Hypothalamus (tissue), 51 donors: Measurements from ENCODE around the gene DPYD.

ENCODE experiments used
- DNase-seq, 51 donors: peaks; one replicate each; lab custom pipeline; 2025; lab: John Stamatoyannopoulos, UW

The DPYD gene

GRCh38 chr1:97334454-97334853 lies 586.4 kb downstream of the DPYD start:
- no peak for DNase-seq

- no peak for DNase-seq
Observed at GRCh38 chr1:97332716-97333115, 588.1 kb downstream of the DPYD start.

- no peak for DNase-seq
Observed at GRCh38 chr1:97331165-97331564, 589.7 kb downstream of the DPYD start.

- no peak for DNase-seq
Observed at GRCh38 chr1:97314685-97315084, 606.1 kb downstream of the DPYD start.

- DNase-seq, result no peak
Observed at GRCh38 chr1:97308131-97308530, 612.7 kb downstream of the DPYD start.

- DNase-seq, result no peak
Observed at GRCh38 chr1:97307568-97307967, 613.3 kb downstream of the DPYD start.

GRCh38 chr1:97307151-97307550 lies 613.7 kb downstream of the DPYD start:
- no peak for DNase-seq

- DNase-seq, result no peak
Observed at GRCh38 chr1:97306504-97306903, 614.3 kb downstream of the DPYD start.

- DNase-seq, result peak in 1 of 51 donors; percentile 18
Observed at GRCh38 chr1:97304366-97304765, 616.5 kb downstream of the DPYD start.

GRCh38 chr1:97298966-97299365 lies 621.9 kb downstream of the DPYD start:
- no peak for DNase-seq

GRCh38 chr1:97297611-97298010 lies 623.2 kb downstream of the DPYD start:
- DNase-seq, result no peak

- DNase-seq, result no peak
Observed at GRCh38 chr1:97281962-97282361, 638.9 kb downstream of the DPYD start.

GRCh38 chr1:97277891-97278654 lies 642.8 kb downstream of the DPYD start:
- no peak for DNase-seq

GRCh38 chr1:97271916-97272788 lies 648.7 kb downstream of the DPYD start:
- no peak for DNase-seq

- no peak for DNase-seq
Observed at GRCh38 chr1:97270508-97271307, 650.1 kb downstream of the DPYD start.

- no peak for DNase-seq
Observed at GRCh38 chr1:97265630-97266029, 655.2 kb downstream of the DPYD start.

- no peak for DNase-seq
Observed at GRCh38 chr1:97262842-97263241, 658.0 kb downstream of the DPYD start.

- DNase-seq, result no peak
Observed at GRCh38 chr1:97258597-97258996, 662.2 kb downstream of the DPYD start.

- no peak for DNase-seq
Observed at GRCh38 chr1:97254731-97255463, 665.9 kb downstream of the DPYD start.

GRCh38 chr1:97252925-97253324 lies 667.9 kb downstream of the DPYD start:
- no peak for DNase-seq
